GM19372 (cell line): ENCODE results near the gene KCNIP3.
A peak's percentile ranks its signal among the peaks of the same experiment; 100 is the strongest.
"Not testable (repeated sequence)": the region's sequence is repeated elsewhere in the genome, so short reads cannot be mapped to it uniquely, and the experiment has no call there.

Source experiments
- ATAC-seq: cut with Tn5 transposase; IDR thresholded peaks from one replicate; pipeline ENCODE4 v1.9.1; 2021; ENCODE audit warnings: mild to moderate bottlenecking, low read depth, moderate library complexity; ENCODE audit not compliant: unreplicated experiment

KCNIP3 gene

DNA sequence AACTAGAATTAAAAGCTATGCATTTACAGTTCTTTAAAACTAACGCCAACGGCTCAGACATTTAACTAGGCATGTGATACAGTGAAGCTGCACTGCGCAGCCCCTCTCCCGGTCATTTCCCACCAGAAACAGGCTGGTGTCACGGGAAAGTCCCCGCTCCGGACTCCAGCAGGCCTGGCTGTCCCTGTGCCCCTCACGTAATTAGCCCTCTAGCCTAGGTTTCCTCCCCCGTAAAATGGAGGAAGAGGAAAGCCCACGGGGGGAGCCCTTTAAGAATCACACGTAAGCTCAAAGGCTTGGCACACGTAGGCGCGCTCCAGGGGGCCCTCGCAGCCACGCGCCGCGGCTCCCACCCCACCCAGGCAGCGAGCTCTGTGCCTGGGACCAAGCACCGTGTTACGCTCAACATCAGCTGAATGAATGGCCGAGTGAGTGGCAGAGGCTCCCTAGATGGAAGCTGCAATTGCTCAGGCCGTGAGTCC lies 48.0 kb downstream of the KCNIP3 start:
- ATAC-seq, result peak; percentile 12

DNA sequence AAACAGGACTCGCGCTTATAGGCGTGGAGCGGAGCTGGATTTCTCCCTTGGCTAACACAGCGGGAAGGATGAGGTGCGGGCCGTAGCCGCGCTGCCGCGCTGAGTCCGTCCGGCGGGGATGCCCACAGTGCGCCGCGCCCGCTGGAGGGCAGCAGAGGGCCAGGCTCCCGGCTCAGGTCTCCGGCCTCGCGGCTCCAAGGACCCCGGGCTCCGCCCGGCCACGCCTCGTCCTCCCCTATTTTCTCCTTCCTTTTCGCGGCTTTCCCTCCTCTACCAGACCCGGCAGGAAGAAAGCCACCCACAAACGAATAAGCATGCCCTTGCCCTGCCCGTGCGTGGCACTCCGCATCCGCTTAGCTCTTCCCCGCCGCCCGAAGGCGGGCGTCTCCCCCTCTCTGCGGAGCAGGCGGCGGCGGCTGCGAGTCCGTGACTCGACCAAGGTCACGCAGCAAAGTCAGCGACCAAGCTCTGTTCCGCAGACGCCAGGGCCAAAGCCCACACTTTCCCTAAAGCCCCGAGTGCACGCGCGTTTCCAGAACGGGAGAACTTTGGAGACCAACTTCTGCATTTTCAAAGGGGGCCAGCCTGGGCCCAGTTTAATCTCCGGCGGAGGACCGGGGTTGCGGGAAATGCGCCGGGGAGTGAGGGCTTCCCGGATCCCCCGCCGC lies 48.5 kb downstream of the KCNIP3 start:
- peak; percentile 58 for ATAC-seq

DNA sequence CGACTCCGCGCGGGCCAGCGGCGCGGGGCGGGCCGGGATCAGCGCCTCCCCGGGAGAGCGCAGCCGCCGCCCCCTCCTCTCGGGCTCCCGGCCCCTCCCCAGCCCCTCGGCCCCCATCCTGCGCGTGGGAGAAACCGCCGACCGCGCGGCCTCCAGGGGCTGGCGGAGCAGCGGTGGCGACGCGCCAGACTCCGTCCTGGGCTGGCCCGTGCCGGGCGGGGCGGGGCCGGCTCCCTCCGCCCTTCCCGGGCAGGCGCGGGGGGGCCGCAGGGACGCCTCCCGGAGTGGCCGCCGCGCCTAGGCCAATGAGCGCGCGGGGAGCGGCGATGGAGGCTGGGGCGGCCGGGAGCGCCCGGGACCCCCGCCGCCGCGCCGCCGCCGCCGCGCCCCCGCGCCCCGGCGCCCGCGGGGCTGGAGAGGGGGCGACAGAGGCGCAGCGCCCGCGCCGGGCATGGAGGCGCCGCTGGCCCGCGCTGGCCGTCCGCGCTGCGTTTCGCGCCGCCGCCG lies 49.1 kb downstream of the KCNIP3 start:
- ATAC-seq, result no peak

DNA sequence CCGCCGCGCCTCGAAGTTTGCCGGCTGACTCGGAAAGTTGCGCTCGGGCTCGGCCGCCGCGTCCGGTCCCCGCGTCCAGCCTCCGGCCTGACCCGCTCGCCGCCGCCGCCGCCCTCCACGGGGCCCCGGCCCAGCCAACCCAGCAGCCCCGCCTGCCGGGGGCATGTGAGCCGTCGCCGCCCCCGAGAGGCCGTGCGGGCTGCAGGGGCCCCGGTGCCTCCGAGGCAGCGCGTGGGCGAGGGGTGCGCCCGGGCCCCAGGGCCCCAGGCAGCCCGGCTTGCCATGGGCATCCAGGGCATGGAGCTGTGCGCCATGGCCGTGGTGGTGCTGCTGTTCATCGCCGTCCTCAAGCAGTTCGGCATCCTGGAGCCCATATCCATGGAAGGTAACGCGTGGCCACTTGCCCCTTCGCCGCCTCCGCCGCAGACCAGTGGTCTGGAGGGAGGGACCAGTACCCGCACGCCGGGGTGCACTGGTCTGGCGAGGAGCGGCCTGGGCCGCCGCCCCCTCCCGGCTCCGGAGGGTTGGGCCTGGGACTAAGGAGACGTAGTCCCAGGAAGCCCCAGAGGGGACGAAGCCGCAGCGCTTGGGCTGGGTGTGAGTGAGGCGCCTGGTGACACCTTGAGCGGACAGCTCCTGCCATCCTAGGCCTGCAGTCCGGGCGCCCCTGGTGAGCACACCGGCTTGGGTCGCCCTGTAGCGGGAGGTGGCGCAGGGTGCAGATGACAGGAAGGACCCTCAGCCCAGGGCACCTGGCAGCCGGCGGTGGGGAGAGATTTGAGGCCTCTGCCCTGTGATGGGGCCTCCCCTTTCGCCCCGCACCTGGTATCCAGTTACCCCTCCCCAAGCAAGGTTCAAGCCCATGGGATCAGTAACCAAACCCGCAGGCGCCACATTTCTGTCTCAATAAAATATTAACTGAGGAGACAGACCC lies 49.9 kb downstream of the KCNIP3 start:
- ATAC-seq, result no peak

DNA sequence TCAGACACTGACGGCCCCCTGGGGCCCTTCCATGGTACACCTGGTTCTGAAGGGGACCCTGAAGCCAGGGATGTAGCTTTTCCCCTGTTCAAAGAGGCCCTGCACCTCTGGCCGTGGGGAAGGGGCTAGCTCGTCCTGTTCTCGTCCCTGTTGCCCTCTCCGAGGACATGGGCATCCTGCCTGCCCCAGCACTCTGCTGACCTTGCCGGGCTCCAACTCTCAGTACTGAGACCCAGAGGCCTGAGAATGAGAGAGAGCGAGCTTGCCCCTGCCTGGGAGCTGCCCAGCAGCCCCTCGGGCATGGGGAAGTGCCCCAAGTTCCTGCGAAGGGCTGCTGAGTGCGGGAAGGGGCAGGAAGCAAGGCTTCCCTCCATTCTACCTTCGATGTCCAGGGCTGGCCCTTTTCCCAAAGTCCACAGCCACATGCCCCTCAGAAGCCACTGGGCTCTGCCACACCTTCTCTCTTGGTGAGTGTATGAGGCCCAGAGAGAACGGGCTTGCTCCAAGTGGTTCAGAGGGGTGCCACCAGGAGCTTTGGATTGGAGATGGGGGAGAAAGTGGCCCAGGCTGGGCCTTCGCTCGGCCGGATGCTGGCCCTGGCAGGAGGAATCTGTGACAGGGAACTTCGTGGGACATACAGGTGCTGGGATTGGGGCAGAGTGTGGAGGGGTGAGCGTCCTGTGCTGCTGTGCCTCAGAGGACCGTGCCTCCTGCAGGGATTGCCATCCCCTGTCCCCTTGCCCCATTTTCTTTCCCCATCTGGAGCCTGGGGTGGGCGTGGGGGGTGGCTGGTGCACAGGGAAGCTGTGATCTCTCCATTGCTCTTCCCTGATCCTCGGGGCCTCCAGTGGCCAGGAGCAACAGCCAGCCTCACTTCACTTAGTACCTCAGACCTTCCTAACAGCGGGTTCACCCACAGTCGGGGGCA lies 50.8 kb downstream of the KCNIP3 start:
- no peak for ATAC-seq

DNA sequence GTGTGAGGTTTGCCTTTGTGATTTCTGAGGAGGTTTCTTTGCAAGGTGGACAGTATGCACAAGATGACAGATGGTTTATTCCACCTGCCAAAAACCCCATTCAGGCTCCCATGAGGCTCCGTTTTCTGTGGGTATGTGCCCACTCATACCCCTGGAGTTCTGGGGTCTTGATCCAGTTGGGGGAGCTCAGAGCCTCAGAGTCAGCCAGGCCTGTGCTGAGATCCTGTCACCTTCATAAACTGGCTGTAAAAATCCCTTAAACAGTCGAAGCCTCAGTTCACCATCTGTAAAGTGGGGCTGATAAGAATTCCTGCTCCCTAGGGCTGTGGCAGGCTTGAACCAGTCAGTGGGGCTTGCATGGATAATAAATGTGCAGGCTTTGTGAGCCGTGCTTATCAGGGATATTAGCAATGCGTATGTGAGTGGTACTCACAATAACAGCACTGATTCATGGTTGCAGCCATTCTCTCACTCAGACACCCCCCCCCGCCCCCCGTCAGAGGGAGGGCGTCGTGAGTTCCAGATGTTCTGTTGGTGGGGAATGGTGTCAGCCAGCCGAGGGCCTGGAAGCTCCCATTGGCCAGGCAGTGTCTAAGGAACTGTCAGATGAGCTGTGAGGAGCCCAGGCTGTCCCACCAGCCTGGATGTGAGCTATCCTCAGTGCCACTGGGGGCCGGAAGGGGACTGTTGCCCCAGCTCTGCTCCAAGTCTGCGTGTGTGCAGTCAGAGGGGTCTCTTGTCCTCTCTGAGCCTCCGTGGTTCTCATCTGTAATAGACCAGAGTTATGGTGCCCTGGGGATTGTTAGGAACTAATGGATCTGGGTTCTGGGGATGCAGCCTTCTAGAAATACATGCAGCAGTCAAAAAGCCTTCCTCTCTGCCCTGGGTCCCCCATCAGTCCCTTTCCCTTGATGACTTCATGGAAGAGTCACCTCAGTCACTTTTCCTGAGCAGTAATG lies 51.7 kb downstream of the KCNIP3 start:
- no peak for ATAC-seq

DNA sequence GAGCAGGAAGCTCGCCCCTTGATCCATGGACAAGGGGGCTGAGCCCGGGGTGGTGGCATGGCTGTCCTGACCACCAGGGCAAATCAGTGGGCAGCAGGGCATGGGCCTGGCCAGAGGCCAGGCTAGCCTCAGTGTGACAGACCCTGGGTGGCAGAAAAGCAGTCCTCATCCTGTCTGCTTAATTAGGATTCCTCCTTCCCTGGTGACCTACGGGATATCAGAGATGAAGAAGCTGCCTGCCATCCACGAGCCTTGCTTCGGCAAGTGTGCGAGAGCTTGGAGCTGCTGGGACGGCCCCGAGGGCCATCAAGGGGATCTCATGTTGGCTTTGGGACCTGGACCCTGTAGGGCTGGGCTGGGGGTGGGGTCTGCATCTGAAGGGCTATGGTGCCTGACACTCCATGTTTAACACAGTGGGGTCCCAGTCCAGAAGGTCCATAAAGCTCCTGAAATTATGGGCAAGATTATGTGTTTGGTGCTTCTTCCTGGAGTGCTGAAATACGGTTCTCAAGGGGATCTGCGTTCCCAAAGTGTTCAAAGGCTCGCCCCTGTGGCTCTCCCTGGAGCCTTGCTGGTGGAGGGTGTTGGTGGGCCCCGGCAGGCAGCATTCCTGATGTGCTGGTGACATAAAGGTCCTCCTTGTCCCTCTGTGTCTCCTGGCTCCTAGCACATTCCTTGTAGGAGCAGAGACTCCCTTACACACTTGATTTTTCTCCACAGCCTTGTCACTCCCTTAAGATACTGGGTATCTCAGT lies 52.6 kb downstream of the KCNIP3 start:
- no peak for ATAC-seq

DNA sequence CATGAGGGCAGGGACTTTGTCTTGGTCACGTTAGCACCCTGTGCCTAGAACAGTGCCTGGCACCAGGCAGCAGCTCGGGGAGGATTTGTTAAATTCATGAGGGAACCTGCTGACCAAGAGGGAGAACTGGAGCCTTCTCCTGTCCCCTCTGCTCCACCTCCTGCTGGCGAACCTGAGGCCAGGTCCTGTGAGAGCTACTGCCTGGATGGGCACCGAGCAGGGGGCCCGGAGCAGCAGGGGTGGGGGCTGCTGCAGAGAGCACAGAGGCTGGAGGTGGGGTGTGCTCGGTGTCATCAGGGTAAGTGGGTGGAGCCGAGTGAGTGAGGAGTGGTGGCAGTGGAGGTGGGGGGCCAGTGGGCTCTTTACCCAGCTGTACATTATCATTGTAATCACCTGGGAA lies 53.2 kb downstream of the KCNIP3 start:
- no peak for ATAC-seq

DNA sequence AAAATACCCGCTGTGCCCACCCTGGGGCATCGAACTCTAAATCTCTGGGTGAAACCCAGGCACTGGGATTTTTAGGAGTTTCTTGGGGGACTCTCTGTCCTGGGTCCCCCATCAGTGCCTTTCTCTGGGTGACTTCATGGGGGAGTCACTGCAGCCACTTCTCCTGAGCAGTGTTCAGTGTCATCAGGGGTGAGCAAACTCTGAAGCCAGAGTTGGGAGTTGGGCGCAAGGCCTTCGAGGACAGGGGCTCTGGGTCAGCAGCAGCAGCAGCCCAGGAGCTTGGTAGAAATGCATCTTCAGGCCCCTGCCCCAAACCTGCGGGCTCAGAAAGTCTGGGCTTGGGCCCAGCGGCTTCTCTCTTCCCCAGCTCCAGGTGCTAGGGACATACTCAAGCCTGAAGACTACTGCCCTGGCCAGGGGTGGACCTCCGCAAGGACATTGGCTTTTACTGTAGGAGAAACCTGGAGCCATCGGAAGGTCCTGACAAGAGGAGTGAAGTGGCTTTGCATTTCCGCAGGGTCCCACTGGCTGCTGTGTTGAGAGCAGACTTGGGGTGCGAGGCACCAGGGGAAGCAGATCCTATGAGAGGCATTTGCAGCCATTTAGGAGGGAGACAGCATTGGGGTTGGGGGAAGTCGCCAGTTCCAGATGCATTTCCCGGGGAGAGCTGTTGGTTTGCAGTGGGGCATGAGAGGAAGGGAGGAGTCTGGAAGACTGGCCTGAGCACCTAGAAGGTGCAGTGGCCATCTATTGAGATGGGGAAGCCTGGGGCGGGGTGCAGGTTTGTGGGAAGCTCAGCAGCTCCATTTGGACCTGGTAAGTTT lies 53.8 kb downstream of the KCNIP3 start:
- no peak for ATAC-seq

DNA sequence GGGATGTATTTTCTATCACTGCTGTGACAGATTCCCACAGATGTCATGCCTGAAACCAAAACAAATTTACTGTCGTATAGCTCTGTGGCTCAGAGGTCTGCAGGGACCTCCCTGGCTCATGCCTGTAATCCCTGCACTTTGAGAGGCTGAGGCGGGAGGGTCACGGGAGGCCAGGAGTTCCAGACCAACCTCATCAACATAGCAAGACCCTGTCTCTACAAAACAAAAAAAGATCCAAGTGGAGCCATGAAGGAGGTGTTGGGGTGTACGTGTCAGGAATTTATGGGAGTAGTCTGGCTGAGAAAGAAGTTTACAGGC lies 54.4 kb downstream of the KCNIP3 start:
- ATAC-seq, result no peak

DNA sequence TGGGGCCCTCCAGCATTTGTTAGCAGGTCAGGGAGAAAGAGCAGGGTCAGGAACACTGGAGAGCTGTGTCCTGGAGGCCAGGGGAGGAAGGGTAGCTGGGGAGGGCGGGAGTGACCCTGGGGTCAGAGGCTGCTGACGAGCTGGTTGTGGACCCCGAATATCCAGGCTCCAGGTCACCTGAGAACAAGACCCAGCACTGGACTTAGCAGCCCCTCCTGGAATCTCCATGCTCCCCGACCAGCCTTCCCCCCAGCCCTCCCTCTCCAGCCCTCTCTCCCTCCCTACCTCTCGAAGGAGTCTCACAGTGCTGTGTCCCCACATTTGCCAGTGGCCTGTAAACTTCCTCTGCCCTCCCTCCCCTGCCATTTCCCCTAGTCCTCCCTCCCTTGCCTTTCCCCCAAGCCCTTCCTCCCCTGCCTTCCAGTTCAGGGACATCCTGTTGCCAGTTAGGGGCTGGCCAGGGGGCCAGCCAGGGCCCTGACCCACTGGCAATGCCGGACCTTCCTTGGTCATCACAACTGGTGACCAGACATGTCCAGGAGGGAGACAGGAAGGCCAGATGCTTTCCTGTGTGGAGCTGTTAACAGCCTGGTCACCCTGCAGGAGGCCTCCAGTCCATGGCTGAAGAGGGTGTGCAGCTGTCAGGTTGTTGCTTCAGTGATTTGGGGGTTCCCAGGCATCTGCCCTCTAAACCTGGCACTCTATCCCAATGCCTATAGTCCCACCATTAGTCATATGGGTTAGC lies 55.3 kb downstream of the KCNIP3 start:
- no peak for ATAC-seq

DNA sequence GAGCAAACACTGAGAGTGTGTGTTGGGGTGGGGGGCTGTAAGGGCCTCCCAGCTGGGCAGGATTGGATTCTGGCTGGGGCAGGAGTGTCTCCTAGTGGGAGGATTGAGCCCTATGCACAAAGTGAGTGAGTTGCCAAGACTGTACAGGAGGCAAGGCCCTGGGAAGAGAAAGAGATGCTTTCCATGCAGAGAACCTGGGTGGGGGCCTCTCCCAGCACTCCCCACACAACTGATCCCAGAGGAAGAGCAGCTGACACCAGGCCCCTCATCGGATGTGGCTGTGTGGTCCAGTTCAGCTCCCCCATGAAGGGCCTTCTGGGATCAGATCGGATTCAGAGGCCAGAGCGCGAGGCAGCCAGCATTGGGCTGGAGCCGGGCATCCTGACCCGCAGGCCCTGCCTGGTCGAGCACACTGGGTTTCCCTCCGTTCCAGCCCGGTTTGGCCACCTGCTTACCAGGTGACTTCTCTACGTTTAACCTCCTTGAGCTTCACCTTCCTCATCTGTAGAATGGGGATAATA lies 56.0 kb downstream of the KCNIP3 start:
- ATAC-seq, result no peak

DNA sequence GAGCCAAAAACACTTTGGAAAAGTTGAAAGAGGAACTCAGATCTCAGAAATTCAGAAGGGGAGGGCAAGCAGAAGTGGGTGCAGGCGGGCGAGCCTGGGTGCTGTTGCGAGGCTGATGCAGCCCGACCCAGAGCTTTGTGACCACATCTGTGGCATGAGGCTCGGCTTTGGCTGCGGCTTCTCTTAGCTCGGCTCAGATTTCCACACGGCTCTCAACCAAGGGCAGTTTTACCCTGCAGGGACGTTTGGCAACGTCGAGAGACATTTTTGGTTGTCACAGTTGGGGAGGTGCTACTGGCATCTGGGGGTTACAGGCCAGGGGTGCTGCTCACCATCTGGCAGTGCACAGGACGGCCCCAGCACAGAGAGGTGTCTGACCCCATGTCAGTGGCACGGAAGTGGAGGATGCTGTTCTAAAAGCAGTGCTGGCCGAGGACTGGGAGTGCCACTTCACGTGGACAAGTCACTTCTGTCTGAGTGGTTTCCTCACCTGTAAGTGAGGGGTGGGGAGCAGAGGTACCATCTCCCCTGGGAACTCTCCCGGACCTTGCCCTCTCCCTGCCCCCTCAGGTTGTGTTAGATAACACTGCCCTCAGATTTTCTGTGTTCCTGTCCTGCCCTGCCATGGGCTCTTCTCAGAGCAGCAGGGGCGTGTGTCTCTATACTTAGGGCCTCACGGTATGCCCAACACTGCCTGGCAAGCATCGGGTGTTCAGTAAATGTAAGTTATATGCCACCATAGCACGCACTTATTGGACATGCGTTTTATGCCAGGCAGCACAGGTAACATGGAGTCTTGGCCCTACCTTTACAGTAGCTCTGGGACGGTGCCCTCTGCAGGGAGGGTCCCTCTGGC lies 56.7 kb downstream of the KCNIP3 start:
- no peak for ATAC-seq

DNA sequence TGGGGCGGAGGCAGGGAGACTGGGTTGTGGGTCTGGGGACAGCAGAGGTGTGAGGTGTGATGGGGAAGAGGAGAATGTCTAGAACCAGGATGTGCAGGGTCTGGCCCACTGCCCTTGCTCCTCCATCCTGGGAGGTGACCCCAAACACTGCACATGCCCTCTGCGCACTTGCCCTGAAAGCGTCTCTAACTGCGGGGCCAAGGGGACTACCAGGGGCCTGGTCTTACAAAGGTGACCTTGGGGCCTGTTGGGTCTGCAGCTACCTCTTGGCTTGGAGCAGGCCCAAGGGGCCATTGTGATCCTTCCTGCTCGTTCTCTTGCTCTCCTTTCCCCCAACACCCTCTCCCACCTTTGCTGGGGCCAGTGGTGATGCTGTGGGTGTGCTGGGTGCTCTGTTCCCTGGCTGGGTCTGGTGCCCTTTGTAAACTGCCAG lies 57.3 kb downstream of the KCNIP3 start:
- ATAC-seq, result no peak

DNA sequence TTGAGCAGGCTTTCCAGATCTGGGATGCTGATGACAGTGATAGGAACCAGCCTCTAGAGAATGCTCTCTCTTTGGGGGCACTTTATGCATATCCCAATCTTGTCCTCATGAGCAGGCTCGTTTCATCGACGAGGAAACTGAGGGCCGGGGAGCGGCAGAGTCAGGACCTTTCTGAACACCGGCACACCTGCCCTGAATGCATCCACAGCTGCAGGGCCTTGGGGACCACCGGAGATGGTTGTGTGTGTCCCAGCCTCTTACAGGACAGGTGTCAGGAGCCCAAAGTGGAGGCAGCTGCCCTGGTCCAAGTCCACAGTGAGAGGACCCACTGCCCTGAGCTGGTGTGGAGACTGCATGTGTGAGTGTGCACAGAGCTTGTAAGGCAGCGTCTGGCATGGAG lies 57.8 kb downstream of the KCNIP3 start:
- ATAC-seq, result no peak

DNA sequence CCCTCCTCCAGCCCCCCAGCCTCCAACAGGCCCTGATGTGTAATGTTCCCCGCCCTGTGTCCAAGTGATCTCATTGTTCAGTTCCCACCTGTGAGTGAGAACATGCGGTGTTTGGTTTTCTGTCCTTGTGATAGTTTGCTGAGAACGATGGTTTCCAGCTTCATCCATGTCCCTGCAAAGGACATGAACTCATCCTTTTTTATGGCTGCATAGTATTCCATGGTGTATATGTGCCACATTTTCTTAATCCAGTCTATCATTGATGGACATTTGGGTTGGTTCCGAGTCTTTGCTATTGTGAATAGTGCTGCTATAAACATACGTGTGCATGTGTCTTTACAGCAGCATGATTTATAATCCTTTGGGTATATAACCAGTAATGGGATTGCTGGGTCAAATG lies 58.3 kb downstream of the KCNIP3 start:
- not testable (repeated sequence) for ATAC-seq
